ENCODE data around the gene SLC10A7. TPM values are rescaled to one million over a fixed set of nuclear protein-coding genes. Genes with fewer than 3 reads are reported as not detected.

The SLC10A7 gene
- total and polyA plus RNA-seq, 10 of the 15 experiments (the other 5 are each of a cell fraction or from before 2014, with no cell fraction given), result 4.6 to 23.7 (median 15.6) TPM

GRCh38 chr4:146329050-146329716, 192.6 kb downstream of the SLC10A7 start:
- Histone ChIP-seq H3K4me2 (ENCODE audit: control insufficient read depth, insufficient read depth) (no peak overlapping the region), H4K20me1 (ENCODE audit: control insufficient read depth, insufficient read depth) (no peaks in the 10 kb centered on the region), H3K79me2 (ENCODE audit: control insufficient read depth, insufficient read depth, low read length) (no peaks in the 10 kb centered on the region), H3K9me3 (replicated peaks; ENCODE audit: control insufficient read depth, insufficient read depth, low read length) (no peaks in the 10 kb centered on the region), H3K27me3 (replicated peaks in 1 of 2; ENCODE audit: control insufficient read depth in 2 of 2, insufficient read depth in 2 of 2, low read length in 1 of 2) (no peaks in the 10 kb centered on the region), H3K4me1 (ENCODE audit: control insufficient read depth, insufficient read depth, low read length) (peaks cover 7% of the 10 kb centered on the region; the same call in 1 of the 2 replicates), H3K36me3 (ENCODE audit: control insufficient read depth in 2 of 2, insufficient read depth in 2 of 2, low read length in 1 of 2) (peaks cover 0 to 1% of the 10 kb centered on the region in 2 experiments; a peak in 1 of 4 replicates), H3K27ac (ENCODE audit: control insufficient read depth, insufficient read depth) (no peak overlapping the region), H2AFZ (ENCODE audit: control insufficient read depth, low read depth, low read length) (no peak overlapping the region), H3K9ac (ENCODE audit: control insufficient read depth, insufficient read depth, low read length) (no peak overlapping the region), H3K4me3 (no peak overlapping the region)
- POLR2A ChIA-PET, result interaction anchor here (1.5 kb wide), 1 partner anchor 22 kb away, joined by 7 read pairs; no protein-coding TSS in a partner anchor
- CTCF ChIA-PET, result interaction anchor here (0.7 to 7.4 kb wide), 8 partner anchors 14 to 768 kb away, joined by 3 to 45 read pairs (median 3); no protein-coding TSS in a partner anchor
- FAIRE-seq (no peak), DNase-seq (ENCODE audit: low read depth, low spot score) (no peak), ATAC-seq (no peak)
- RAD21 ChIA-PET (ENCODE audit: unreplicated experiment), result no interaction called here
- no peak for TF ChIP-seq CREB1 (IDR thresholded peaks at IDR 0.05; ENCODE audit: low read depth)
- TF ChIP-seq NFYA (IDR thresholded peaks at IDR 0.05; ENCODE audit: borderline replicate concordance, low read depth, low read length), result no peak
- no peak for TF ChIP-seq NRF1 (conservative IDR thresholded peaks at IDR 0.05; ENCODE audit: low read depth, low read length)
- no peak for TF ChIP-seq TCF3 (IDR thresholded peaks at IDR 0.05; ENCODE audit: borderline replicate concordance, insufficient read depth, low read depth, low read length)
- no peak for TF ChIP-seq MLLT1 (IDR thresholded peaks at IDR 0.05)
- TF ChIP-seq RFX5 (IDR thresholded peaks at IDR 0.05; ENCODE audit: low read depth, low read length), result no peak
- TF ChIP-seq ZBTB4 (CRISPR knock-in tag; IDR thresholded peaks at IDR 0.05), result no peak
- TF ChIP-seq MXI1 (IDR thresholded peaks at IDR 0.05; ENCODE audit: low read depth, low read length), result no peak
- no peak for TF ChIP-seq PML (IDR thresholded peaks at IDR 0.05; ENCODE audit: low read length)
- no peak for TF ChIP-seq ATF2 (IDR thresholded peaks at IDR 0.05; ENCODE audit: low read length)
- no peak for TF ChIP-seq E4F1 (IDR thresholded peaks at IDR 0.05; ENCODE audit: borderline replicate concordance, partially characterized antibody)
- no peak for TF ChIP-seq POU2F2 (IDR thresholded peaks at IDR 0.05; ENCODE audit: borderline replicate concordance, low read depth, low read length)
- TF ChIP-seq YBX1 (IDR thresholded peaks at IDR 0.05), result no peak
- TF ChIP-seq NFIC (IDR thresholded peaks at IDR 0.05; ENCODE audit: low read depth, low read length), result no peak
- BruUV-seq (replicated peaks), result no TSS peak
- in situ Hi-C loops (cut with MboI), result no loop called here
- SMC1A ChIA-PET (ENCODE audit: uncharacterized antibody, unreplicated experiment), result interaction anchor here (0.7 to 4.5 kb wide), 12 partner anchors 8 to 84 kb away, joined by 3 to 36 read pairs (median 4); no protein-coding TSS in a partner anchor
- intact Hi-C loops (cut with micrococcal nuclease; ENCODE audit: unreplicated experiment), result no loop called here
